K562 (cell line): ENCODE results near the gene GJC2. TPM values are rescaled to one million over a fixed set of nuclear protein-coding genes. Genes with fewer than 3 reads are reported as not detected.
A peak's percentile ranks its signal among the peaks of the same experiment; 100 is the strongest.

Experiments
- ATF7 ChIP-seq: fragments of 450-650 bp; IDR thresholded peaks from 2 replicates; pipeline ENCODE4 v1.7.1; 2014; ENCODE audit warnings: mild to moderate bottlenecking, moderate library complexity
- CEBPB ChIP-seq: fragments of 450-650 bp; IDR thresholded peaks from 2 replicates; pipeline ENCODE4 v1.6.1; 2016; ENCODE audit warnings: missing genetic modification characterization, missing compliant biosample characterization
- ELF1 ChIP-seq: fragments of 200-800 bp; sonication (Bioruptor generic); IDR thresholded peaks from 2 replicates; pipeline ENCODE4 v1.6.1; 2016; ENCODE audit warnings: missing genetic modification characterization, missing compliant biosample characterization
- EP300 ChIP-seq: IDR thresholded peaks from 2 replicates; pipeline ENCODE4 v1.6.1; 2012; ENCODE audit warnings: low read length, improper control_type of control experiment
- FOS ChIP-seq: IDR thresholded peaks from 3 replicates; pipeline ENCODE4 v1.6.1; 2011; ENCODE audit not compliant: insufficient read length; ENCODE audit errors: extremely low read depth
- HDAC8 ChIP-seq: fragments of 450-650 bp; IDR thresholded peaks from 2 replicates; pipeline ENCODE4 v1.6.1; 2016; ENCODE audit warnings: mild to moderate bottlenecking, missing genetic modification characterization, moderate library complexity, missing compliant biosample characterization
- HSF4 ChIP-seq: fragments of 250-450 bp; sonication (Bioruptor Pico); IDR thresholded peaks from 2 replicates; pipeline ENCODE4 v2.1.2; 2022; ENCODE audit warnings: mild to moderate bottlenecking, moderate library complexity, borderline replicate concordance
- KLF1 ChIP-seq: fragments of 450-650 bp; IDR thresholded peaks from 2 replicates; pipeline ENCODE4 v1.6.1; 2016; ENCODE audit warnings: missing genetic modification characterization, missing compliant biosample characterization
- NCOR1 ChIP-seq: fragments of 450-650 bp; IDR thresholded peaks from 2 replicates; pipeline ENCODE4 v1.6.1; 2016; ENCODE audit warnings: mild to moderate bottlenecking, moderate library complexity
- PHF8 ChIP-seq: fragments of 200-600 bp; sonication (generic); IDR thresholded peaks from 2 replicates; pipeline ENCODE4 v1.6.1; 2012; ENCODE audit warnings: mixed run types, mild to moderate bottlenecking, inconsistent platforms, low read length, moderate library complexity, borderline replicate concordance
- RB1 ChIP-seq: fragments of 450-650 bp; IDR thresholded peaks from 2 replicates; pipeline ENCODE4 v1.6.1; 2017; ENCODE audit warnings: low read depth, mild to moderate bottlenecking
- SIN3B ChIP-seq: fragments of 450-650 bp; IDR thresholded peaks from 2 replicates; pipeline ENCODE4 v1.6.1; 2017; ENCODE audit warnings: low read depth, mild to moderate bottlenecking, moderate library complexity
- ZNF12 ChIP-seq: sonication (generic); formaldehyde crosslinking; IDR thresholded peaks from 2 replicates; pipeline ENCODE4 v1.4.0; 2020; ENCODE audit warnings: mild to moderate bottlenecking, missing genetic modification reagents
- polyA plus RNA-seq, 8 experiments: library from polyadenylated mRNA; depleted of rRNA in 4 of 8; stranded (reverse) in 5 of 8; unstranded in 3 of 8; fragments of >200 nt; fragmentation: Nextera tagmentation in 2 of 8; fragmentation: Illumina TruSeq in 1 of 8; extraction: Ambion mirVana in 2 of 8; extraction: Trizol in 1 of 8; gene quantifications; 2 replicates each; pipeline versions ENCODE4 v1.2.1 to v1.2.3, GENCODE V29; 2011 to 2014; ENCODE audit warnings: inconsistent platforms in 1 of 8, missing spikeins in 1 of 8
- total RNA-seq, 7 experiments: library from RNA; depleted of rRNA in 6 of 7; stranded (reverse); fragments of >200 nt in 6 of 7; fragmentation: Illumina TruSeq in 2 of 7; extraction: Trizol in 2 of 7; gene quantifications; 2 replicates each; pipeline versions ENCODE4 v1.2.1 to v1.2.3, GENCODE V29; 2011 to 2021; ENCODE audit warnings: low replicate concordance in 1 of 7
- TF ChIP-seq, protein P1 (sequence below): fragments of 450-650 bp; IDR thresholded peaks from 2 replicates; pipeline ENCODE4 v1.6.1; 2016; ENCODE audit warnings: mild to moderate bottlenecking, moderate library complexity
- TF ChIP-seq, protein P2 (sequence below): fragments of 250-450 bp; sonication (Bioruptor Pico); IDR thresholded peaks from 2 replicates; pipeline ENCODE4 v1.4.0; 2020; ENCODE audit warnings: mild to moderate bottlenecking

GJC2 gene
- total and polyA plus RNA-seq, 9 of the 15 experiments (the other 6 are each of a cell fraction or from before 2014, with no cell fraction given): 0.03 to 0.62 (median 0.11) TPM; not detected in 2

DNA sequence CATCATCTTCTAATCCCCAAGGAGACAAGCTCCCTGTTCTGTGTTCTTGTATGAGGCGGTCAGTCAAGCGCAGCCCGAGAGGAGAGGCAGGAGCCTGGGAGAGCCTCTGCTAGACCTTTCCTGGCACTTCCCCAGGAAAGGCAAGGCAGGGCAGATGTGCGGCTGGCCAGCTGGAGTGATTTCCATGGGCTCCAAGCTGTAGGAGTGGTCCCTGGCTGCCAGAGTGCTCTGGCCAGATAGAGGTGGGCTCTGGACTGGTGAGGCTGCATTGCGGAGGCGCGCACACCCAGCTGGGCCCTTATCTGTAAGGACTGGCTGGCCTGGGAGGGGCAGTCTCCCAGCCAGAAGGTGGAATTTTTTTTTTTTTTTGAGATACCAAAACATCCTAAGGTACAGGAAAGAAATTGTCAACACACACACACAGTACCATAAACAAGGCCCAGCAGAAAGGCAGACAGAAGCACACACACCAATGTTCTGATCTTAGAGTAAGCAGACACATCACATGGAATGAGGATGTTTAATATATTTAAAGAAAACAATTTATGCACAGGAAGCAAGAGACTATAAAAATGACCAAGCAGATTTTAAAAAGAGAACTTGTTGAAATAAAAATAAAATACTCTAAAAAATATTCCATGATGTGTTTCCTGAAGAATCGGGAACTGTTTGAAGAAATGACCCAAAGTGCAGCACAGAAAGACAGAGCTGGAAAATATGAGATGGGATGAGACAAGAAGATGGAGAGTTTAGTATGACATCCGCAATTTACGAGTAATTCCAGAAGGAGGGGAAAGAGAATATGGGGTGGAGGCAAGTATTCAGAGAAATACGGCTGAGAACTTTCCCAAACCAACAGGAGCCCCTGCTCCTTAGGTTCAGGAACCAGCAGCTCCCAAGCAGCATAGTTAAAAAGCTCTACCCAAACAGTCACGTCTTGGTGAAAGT, 29.3 kb downstream of the GJC2 start (continued):
- TF ChIP-seq CEBPB (tag): no peak
- TF ChIP-seq EP300: peak; percentile 76; the same call in 1 of the 2 replicates
- TF ChIP-seq KLF1 (tag): no peak
- peak; percentile 14; the same call in 1 of the 2 replicates for TF ChIP-seq RB1
- no peak for TF ChIP-seq ZNF12 (CRISPR knock-in tag)
- TF ChIP-seq, protein P1, sequence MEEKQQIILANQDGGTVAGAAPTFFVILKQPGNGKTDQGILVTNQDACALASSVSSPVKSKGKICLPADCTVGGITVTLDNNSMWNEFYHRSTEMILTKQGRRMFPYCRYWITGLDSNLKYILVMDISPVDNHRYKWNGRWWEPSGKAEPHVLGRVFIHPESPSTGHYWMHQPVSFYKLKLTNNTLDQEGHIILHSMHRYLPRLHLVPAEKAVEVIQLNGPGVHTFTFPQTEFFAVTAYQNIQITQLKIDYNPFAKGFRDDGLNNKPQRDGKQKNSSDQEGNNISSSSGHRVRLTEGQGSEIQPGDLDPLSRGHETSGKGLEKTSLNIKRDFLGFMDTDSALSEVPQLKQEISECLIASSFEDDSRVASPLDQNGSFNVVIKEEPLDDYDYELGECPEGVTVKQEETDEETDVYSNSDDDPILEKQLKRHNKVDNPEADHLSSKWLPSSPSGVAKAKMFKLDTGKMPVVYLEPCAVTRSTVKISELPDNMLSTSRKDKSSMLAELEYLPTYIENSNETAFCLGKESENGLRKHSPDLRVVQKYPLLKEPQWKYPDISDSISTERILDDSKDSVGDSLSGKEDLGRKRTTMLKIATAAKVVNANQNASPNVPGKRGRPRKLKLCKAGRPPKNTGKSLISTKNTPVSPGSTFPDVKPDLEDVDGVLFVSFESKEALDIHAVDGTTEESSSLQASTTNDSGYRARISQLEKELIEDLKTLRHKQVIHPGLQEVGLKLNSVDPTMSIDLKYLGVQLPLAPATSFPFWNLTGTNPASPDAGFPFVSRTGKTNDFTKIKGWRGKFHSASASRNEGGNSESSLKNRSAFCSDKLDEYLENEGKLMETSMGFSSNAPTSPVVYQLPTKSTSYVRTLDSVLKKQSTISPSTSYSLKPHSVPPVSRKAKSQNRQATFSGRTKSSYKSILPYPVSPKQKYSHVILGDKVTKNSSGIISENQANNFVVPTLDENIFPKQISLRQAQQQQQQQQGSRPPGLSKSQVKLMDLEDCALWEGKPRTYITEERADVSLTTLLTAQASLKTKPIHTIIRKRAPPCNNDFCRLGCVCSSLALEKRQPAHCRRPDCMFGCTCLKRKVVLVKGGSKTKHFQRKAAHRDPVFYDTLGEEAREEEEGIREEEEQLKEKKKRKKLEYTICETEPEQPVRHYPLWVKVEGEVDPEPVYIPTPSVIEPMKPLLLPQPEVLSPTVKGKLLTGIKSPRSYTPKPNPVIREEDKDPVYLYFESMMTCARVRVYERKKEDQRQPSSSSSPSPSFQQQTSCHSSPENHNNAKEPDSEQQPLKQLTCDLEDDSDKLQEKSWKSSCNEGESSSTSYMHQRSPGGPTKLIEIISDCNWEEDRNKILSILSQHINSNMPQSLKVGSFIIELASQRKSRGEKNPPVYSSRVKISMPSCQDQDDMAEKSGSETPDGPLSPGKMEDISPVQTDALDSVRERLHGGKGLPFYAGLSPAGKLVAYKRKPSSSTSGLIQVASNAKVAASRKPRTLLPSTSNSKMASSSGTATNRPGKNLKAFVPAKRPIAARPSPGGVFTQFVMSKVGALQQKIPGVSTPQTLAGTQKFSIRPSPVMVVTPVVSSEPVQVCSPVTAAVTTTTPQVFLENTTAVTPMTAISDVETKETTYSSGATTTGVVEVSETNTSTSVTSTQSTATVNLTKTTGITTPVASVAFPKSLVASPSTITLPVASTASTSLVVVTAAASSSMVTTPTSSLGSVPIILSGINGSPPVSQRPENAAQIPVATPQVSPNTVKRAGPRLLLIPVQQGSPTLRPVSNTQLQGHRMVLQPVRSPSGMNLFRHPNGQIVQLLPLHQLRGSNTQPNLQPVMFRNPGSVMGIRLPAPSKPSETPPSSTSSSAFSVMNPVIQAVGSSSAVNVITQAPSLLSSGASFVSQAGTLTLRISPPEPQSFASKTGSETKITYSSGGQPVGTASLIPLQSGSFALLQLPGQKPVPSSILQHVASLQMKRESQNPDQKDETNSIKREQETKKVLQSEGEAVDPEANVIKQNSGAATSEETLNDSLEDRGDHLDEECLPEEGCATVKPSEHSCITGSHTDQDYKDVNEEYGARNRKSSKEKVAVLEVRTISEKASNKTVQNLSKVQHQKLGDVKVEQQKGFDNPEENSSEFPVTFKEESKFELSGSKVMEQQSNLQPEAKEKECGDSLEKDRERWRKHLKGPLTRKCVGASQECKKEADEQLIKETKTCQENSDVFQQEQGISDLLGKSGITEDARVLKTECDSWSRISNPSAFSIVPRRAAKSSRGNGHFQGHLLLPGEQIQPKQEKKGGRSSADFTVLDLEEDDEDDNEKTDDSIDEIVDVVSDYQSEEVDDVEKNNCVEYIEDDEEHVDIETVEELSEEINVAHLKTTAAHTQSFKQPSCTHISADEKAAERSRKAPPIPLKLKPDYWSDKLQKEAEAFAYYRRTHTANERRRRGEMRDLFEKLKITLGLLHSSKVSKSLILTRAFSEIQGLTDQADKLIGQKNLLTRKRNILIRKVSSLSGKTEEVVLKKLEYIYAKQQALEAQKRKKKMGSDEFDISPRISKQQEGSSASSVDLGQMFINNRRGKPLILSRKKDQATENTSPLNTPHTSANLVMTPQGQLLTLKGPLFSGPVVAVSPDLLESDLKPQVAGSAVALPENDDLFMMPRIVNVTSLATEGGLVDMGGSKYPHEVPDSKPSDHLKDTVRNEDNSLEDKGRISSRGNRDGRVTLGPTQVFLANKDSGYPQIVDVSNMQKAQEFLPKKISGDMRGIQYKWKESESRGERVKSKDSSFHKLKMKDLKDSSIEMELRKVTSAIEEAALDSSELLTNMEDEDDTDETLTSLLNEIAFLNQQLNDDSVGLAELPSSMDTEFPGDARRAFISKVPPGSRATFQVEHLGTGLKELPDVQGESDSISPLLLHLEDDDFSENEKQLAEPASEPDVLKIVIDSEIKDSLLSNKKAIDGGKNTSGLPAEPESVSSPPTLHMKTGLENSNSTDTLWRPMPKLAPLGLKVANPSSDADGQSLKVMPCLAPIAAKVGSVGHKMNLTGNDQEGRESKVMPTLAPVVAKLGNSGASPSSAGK: no peak
- no peak for TF ChIP-seq SIN3B
- no peak for TF ChIP-seq HSF4 (CRISPR knock-in tag)
- no peak for TF ChIP-seq ATF7
- TF ChIP-seq, protein P2, sequence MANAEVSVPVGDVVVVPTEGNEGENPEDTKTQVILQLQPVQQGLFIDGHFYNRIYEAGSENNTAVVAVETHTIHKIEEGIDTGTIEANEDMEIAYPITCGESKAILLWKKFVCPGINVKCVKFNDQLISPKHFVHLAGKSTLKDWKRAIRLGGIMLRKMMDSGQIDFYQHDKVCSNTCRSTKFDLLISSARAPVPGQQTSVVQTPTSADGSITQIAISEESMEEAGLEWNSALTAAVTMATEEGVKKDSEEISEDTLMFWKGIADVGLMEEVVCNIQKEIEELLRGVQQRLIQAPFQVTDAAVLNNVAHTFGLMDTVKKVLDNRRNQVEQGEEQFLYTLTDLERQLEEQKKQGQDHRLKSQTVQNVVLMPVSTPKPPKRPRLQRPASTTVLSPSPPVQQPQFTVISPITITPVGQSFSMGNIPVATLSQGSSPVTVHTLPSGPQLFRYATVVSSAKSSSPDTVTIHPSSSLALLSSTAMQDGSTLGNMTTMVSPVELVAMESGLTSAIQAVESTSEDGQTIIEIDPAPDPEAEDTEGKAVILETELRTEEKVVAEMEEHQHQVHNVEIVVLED (CRISPR knock-in tag): no peak
- no peak for TF ChIP-seq PHF8
- no peak for TF ChIP-seq ELF1 (tag)
- TF ChIP-seq NCOR1: peak; percentile 94
- no peak for TF ChIP-seq HDAC8 (tag)
- no peak for TF ChIP-seq FOS
